Measurements from ENCODE around the gene P4HA1. TPM values are rescaled to one million over a fixed set of nuclear protein-coding genes. Genes with fewer than 3 reads are reported as not detected.
"Not testable (repeated sequence)": the region's sequence is repeated elsewhere in the genome, so short reads cannot be mapped to it uniquely, and the experiment has no call there.

P4HA1 gene
- total and polyA plus RNA-seq, 9 donors = 45.2 to 95.5 (median 51.8) TPM

GRCh38 chr10:73119952-73120351, 23.3 kb upstream of the P4HA1 start:
- no CpG with 5 or more reads among the region's 4 CpGs for WGBS (ENCODE audit: insufficient coverage)
- Histone ChIP-seq H3K27me3 (ENCODE audit: control insufficient read depth, insufficient read depth, low read length) (no peaks in the 10 kb centered on the region), H3K9me3 (replicated peaks; ENCODE audit: control insufficient read depth, low read depth, low read length) (no peaks in the 10 kb centered on the region), H3K4me3 (ENCODE audit: low read length) (no peak overlapping the region), H3K4me1 (ENCODE audit: control insufficient read depth, insufficient read depth, low read length) (no peaks in the 10 kb centered on the region), H3K27ac (ENCODE audit: low read length) (no peak overlapping the region), H3K36me3 (ENCODE audit: control insufficient read depth, insufficient read depth, low read length) (peaks cover 9% of the 10 kb centered on the region)
- DNase-seq = no peak

DNA sequence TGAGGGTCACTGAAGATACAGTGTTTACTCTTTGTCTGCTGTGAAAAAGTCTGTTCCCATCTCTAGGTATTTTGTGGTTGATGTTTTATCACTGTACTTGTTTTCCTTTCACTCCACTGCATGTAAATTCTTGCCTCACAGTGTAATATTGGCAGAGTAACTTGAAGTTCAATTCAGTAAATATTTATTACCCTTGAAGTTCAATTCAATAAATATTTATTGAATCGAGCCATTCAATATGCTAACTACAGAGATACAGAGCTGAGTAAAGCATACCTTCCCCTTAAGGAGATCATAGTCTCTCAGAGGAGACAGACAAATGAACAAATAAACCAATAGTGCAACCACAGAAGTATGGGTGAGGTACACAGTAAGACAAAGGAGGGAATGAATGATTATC, 22.8 kb upstream of the P4HA1 start:
- no CpG with 5 or more reads among the region's 1 CpG for WGBS (ENCODE audit: insufficient coverage)
- Histone ChIP-seq H3K27ac (ENCODE audit: low read length) (no peak overlapping the region), H3K4me1 (ENCODE audit: control insufficient read depth, insufficient read depth, low read length) (no peaks in the 10 kb centered on the region), H3K4me3 (ENCODE audit: low read length) (no peak overlapping the region), H3K27me3 (ENCODE audit: control insufficient read depth, insufficient read depth, low read length) (no peaks in the 10 kb centered on the region), H3K36me3 (ENCODE audit: control insufficient read depth, insufficient read depth, low read length) (peaks cover 11% of the 10 kb centered on the region), H3K9me3 (replicated peaks; ENCODE audit: control insufficient read depth, low read depth, low read length) (no peaks in the 10 kb centered on the region)
- DNase-seq = no peak

- no peak overlapping the region for H3K4me3 ChIP-seq (ENCODE audit: low read length)
- H3K4me1 ChIP-seq (ENCODE audit: control insufficient read depth, insufficient read depth, low read length) = no peaks in the 10 kb centered on the region
- DNase-seq = peak; percentile 17
- H3K27ac ChIP-seq (ENCODE audit: low read length) = peak overlapping the region; percentile 72
- peaks cover 8% of the 10 kb centered on the region for H3K36me3 ChIP-seq (ENCODE audit: control insufficient read depth, insufficient read depth, low read length)
- H3K27me3 ChIP-seq (ENCODE audit: control insufficient read depth, insufficient read depth, low read length) = no peaks in the 10 kb centered on the region
- WGBS (ENCODE audit: insufficient coverage) = 20% methylated on average over 1 of the region's 5 CpGs
- no peaks in the 10 kb centered on the region for H3K9me3 ChIP-seq (replicated peaks; ENCODE audit: control insufficient read depth, low read depth, low read length)
These were observed 21.5 kb upstream of the P4HA1 start for GRCh38 chr10:73117976-73118743.

GRCh38 chr10:73116017-73116416, 19.4 kb upstream of the P4HA1 start:
- no peak overlapping the region for H3K27ac ChIP-seq (ENCODE audit: low read length)
- H3K4me3 ChIP-seq (ENCODE audit: low read length) = no peak overlapping the region
- no CpG with 5 or more reads among the region's 1 CpG for WGBS (ENCODE audit: insufficient coverage)
- H3K9me3 ChIP-seq (replicated peaks; ENCODE audit: control insufficient read depth, low read depth, low read length) = no peaks in the 10 kb centered on the region
- H3K36me3 ChIP-seq (ENCODE audit: control insufficient read depth, insufficient read depth, low read length) = peaks cover 8% of the 10 kb centered on the region
- no peaks in the 10 kb centered on the region for H3K4me1 ChIP-seq (ENCODE audit: control insufficient read depth, insufficient read depth, low read length)
- H3K27me3 ChIP-seq (ENCODE audit: control insufficient read depth, insufficient read depth, low read length) = no peaks in the 10 kb centered on the region
- no peak for DNase-seq

- no peak overlapping the region for H3K4me3 ChIP-seq (ENCODE audit: low read length)
- no peaks in the 10 kb centered on the region for H3K4me1 ChIP-seq (ENCODE audit: control insufficient read depth, insufficient read depth, low read length)
- H3K36me3 ChIP-seq (ENCODE audit: control insufficient read depth, insufficient read depth, low read length) = peaks cover 13% of the 10 kb centered on the region
These were observed 16.9 kb upstream of the P4HA1 start for GRCh38 chr10:73113551-73113950.

DNA sequence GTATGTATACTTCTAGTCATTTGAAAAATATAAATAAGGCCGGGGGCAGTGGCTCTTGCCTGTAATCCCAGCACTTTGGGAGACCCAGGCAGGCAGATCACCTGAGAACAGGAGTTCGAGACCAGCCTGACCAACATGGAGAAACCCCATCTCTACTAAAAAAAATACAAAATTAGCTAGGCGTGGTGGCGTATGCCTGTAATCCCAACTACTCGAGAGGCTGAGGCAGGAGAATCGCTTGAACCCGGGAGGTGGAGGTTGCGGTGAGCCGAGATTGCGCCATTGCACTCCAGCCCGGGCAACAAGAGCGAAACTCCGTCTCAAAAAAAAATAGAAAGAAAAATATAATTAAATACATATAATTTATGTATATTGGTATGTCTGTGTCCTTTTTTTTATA, 15.4 kb upstream of the P4HA1 start:
- H3K4me1 ChIP-seq (ENCODE audit: control insufficient read depth, insufficient read depth, low read length); DNase-seq; H3K4me3 ChIP-seq (ENCODE audit: low read length); H3K27me3 ChIP-seq (ENCODE audit: control insufficient read depth, insufficient read depth, low read length); H3K9me3 ChIP-seq (replicated peaks; ENCODE audit: control insufficient read depth, low read depth, low read length); H3K27ac ChIP-seq (ENCODE audit: low read length): not testable (repeated sequence)
- WGBS (ENCODE audit: insufficient coverage) = no CpG with 5 or more reads among the region's 13 CpGs
- H3K36me3 ChIP-seq (ENCODE audit: control insufficient read depth, insufficient read depth, low read length) = peaks cover 15% of the 10 kb centered on the region

More at GRCh38 chr10:73113551-73113950, 16.9 kb upstream of the P4HA1 start:
- WGBS (ENCODE audit: insufficient coverage) = no CpG with 5 or more reads among the region's 1 CpG
- Histone ChIP-seq H3K27me3 (ENCODE audit: control insufficient read depth, insufficient read depth, low read length) (no peaks in the 10 kb centered on the region), H3K27ac (ENCODE audit: low read length) (no peak overlapping the region), H3K9me3 (replicated peaks; ENCODE audit: control insufficient read depth, low read depth, low read length) (peaks cover 2% of the 10 kb centered on the region)
- no peak for DNase-seq

DNA sequence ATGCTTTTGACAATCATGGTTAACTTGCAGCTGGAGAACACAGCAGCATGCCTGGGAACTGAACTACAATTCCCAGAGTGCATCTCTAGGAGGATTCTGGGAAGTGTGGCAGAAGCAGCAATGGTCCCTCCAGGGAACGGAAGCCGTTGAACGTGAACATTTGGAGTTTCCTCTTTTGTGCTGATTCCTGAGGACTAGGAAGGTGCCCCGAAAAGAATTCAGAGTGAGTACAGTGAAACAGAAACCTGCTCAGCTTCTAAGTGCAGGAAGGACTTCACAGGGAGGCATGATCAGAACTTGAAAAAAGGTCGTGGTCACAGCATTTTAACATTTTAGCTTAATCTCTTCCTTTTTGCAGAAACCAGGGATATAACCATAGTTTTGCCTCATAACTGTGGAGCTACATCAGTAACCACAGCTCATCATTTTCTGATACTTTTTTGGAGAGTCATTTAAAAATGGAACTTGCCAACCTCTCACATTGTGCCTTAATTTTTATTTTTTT, 13.7 kb upstream of the P4HA1 start, which contains the start of gene NUDT13:
Gene NUDT13 (plus strand): TSS at position 111 of the 505 bp plus-strand sequence. CDS start 3,911 bp downstream, outside the sequence.
- peaks cover 16% of the 10 kb centered on the region for H3K36me3 ChIP-seq (ENCODE audit: control insufficient read depth, insufficient read depth, low read length)
- WGBS (ENCODE audit: insufficient coverage) = 0% methylated on average over 5 of the region's 5 CpGs
- no peaks in the 10 kb centered on the region for H3K4me1 ChIP-seq (ENCODE audit: control insufficient read depth, insufficient read depth, low read length)
- peak within 1 kb of the TSS; percentile 56 for H3K4me3 ChIP-seq (ENCODE audit: low read length)
- H3K27ac ChIP-seq (ENCODE audit: low read length) = peak within 1 kb of the TSS; percentile 92
- H3K27me3 ChIP-seq (ENCODE audit: control insufficient read depth, insufficient read depth, low read length) = no peaks in the 10 kb centered on the region
- DNase-seq = peak; percentile 97
- H3K9me3 ChIP-seq (replicated peaks; ENCODE audit: control insufficient read depth, low read depth, low read length) = peaks cover 2% of the 10 kb centered on the region

GRCh38 chr10:73109248-73109652, 12.6 kb upstream of the P4HA1 start:
- WGBS (ENCODE audit: insufficient coverage) = 80% methylated on average over 1 of the region's 4 CpGs
- not testable (repeated sequence) for H3K4me1 ChIP-seq (ENCODE audit: control insufficient read depth, insufficient read depth, low read length); H3K9me3 ChIP-seq (replicated peaks; ENCODE audit: control insufficient read depth, low read depth, low read length); H3K4me3 ChIP-seq (ENCODE audit: low read length); DNase-seq; H3K27ac ChIP-seq (ENCODE audit: low read length); H3K27me3 ChIP-seq (ENCODE audit: control insufficient read depth, insufficient read depth, low read length)
- H3K36me3 ChIP-seq (ENCODE audit: control insufficient read depth, insufficient read depth, low read length) = peaks cover 11% of the 10 kb centered on the region

GRCh38 chr10:73106301-73106700, 9.6 kb upstream of the P4HA1 start:
- Histone ChIP-seq H3K4me3 (ENCODE audit: low read length) (no peak overlapping the region), H3K9me3 (replicated peaks; ENCODE audit: control insufficient read depth, low read depth, low read length) (peaks cover 2% of the 10 kb centered on the region), H3K4me1 (ENCODE audit: control insufficient read depth, insufficient read depth, low read length) (no peaks in the 10 kb centered on the region), H3K27me3 (ENCODE audit: control insufficient read depth, insufficient read depth, low read length) (no peaks in the 10 kb centered on the region), H3K36me3 (ENCODE audit: control insufficient read depth, insufficient read depth, low read length) (peaks cover 15% of the 10 kb centered on the region), H3K27ac (ENCODE audit: low read length) (no peak overlapping the region)
- no CpG with 5 or more reads among the region's 3 CpGs for WGBS (ENCODE audit: insufficient coverage)
- no peak for DNase-seq

GRCh38 chr10:73099141-73099540, 2.5 kb upstream of the P4HA1 start:
- DNase-seq = no peak
- Histone ChIP-seq H3K9me3 (replicated peaks; ENCODE audit: control insufficient read depth, low read depth, low read length) (no peaks in the 10 kb centered on the region), H3K4me3 (ENCODE audit: low read length) (no peak overlapping the region), H3K36me3 (ENCODE audit: control insufficient read depth, insufficient read depth, low read length) (peaks cover 7% of the 10 kb centered on the region), H3K4me1 (ENCODE audit: control insufficient read depth, insufficient read depth, low read length) (peaks cover 7% of the 10 kb centered on the region), H3K27ac (ENCODE audit: low read length) (peak overlapping the region; percentile 23), H3K27me3 (ENCODE audit: control insufficient read depth, insufficient read depth, low read length) (no peaks in the 10 kb centered on the region)
- 80% methylated on average over 1 of the region's 1 CpG for WGBS (ENCODE audit: insufficient coverage)
